Ishikawa (cell line): Measurements from ENCODE around the gene CMPK1.

ENCODE experiments used
- CEBPB ChIP-seq: IDR thresholded peaks from 2 replicates; pipeline ENCODE4 v1.6.1; 2012
- CREB1 ChIP-seq: IDR thresholded peaks from 2 replicates; pipeline ENCODE4 v1.6.1; 2012; ENCODE audit warnings: low read depth
- EGR1 ChIP-seq: IDR thresholded peaks from 2 replicates; pipeline ENCODE4 v1.6.1; 2012
- EP300 ChIP-seq: IDR thresholded peaks from 2 replicates; pipeline ENCODE4 v1.6.1; 2012; ENCODE audit warnings: borderline replicate concordance
- FOXM1 ChIP-seq: IDR thresholded peaks from 2 replicates; pipeline ENCODE4 v1.6.1; 2012; ENCODE audit warnings: low read depth, borderline replicate concordance
- MAX ChIP-seq: IDR thresholded peaks from 2 replicates; pipeline ENCODE4 v1.6.1; 2012
- NFIC ChIP-seq: IDR thresholded peaks from 2 replicates; pipeline ENCODE4 v1.6.1; 2012
- RAD21 ChIP-seq: IDR thresholded peaks from 2 replicates; pipeline ENCODE4 v1.6.1; 2012; ENCODE audit warnings: low read depth
- REST ChIP-seq: IDR thresholded peaks from 2 replicates; pipeline ENCODE4 v1.6.1; 2012; ENCODE audit warnings: low read depth, mild to moderate bottlenecking
- TAF1 ChIP-seq: IDR thresholded peaks from 2 replicates; pipeline ENCODE4 v1.6.1; 2012; ENCODE audit warnings: low read depth, mild to moderate bottlenecking
- TCF12 ChIP-seq: IDR thresholded peaks from 2 replicates; pipeline ENCODE4 v1.6.1; 2012; ENCODE audit warnings: low read depth
- TEAD4 ChIP-seq: IDR thresholded peaks from 2 replicates; pipeline ENCODE4 v1.6.1; 2012
- USF1 ChIP-seq: IDR thresholded peaks from 2 replicates; pipeline ENCODE4 v1.6.1; 2012
- YY1 ChIP-seq: IDR thresholded peaks from 2 replicates; pipeline ENCODE4 v1.6.1; 2012; ENCODE audit warnings: low read depth
- ZBTB7A ChIP-seq: IDR thresholded peaks from 2 replicates; pipeline ENCODE4 v1.6.1; 2012; ENCODE audit warnings: low read depth

The CMPK1 gene

GRCh38 chr1:47326271-47326670 is 7.3 kb upstream of the CMPK1 start:
- TF ChIP-seq YY1 (no peak), REST (no peak), ZBTB7A (no peak), EP300 (no peak), EGR1 (no peak), TEAD4 (no peak), RAD21 (no peak), USF1 (no peak)

GRCh38 chr1:47328992-47329391 is 4.6 kb upstream of the CMPK1 start:
- TF ChIP-seq EP300 (no peak), YY1 (no peak), TEAD4 (no peak), REST (no peak), USF1 (no peak), FOXM1 (no peak), TAF1 (no peak), NFIC (no peak), ZBTB7A (no peak), EGR1 (no peak), RAD21 (no peak), MAX (no peak), CREB1 (no peak), CEBPB (no peak)

GRCh38 chr1:47330212-47330611 is 3.4 kb upstream of the CMPK1 start:
- TF ChIP-seq EP300 (no peak), USF1 (no peak), TEAD4 (no peak), REST (no peak), CEBPB (no peak), EGR1 (no peak), CREB1 (no peak), TAF1 (no peak), RAD21 (no peak), FOXM1 (no peak)

GRCh38 chr1:47331875-47332274 is 1.7 kb upstream of the CMPK1 start:
- no peak for TF ChIP-seq MAX
- TF ChIP-seq TAF1 = no peak
- TF ChIP-seq CREB1 = no peak
- TF ChIP-seq EGR1 = no peak
- no peak for TF ChIP-seq FOXM1
- TF ChIP-seq USF1 = no peak
- TF ChIP-seq NFIC = no peak
- TF ChIP-seq TCF12 = no peak
